K562 (cell line): ENCODE results near the gene ARHGEF10L. TPM values are rescaled to one million over a fixed set of nuclear protein-coding genes. Genes with fewer than 3 reads are reported as not detected.

Experiments
- ATAC-seq: fragments of 200-7000 bp; cut with Tn5 transposase; 3 replicates; pipeline ENCODE4 v1.9.1; 2020; ENCODE audit warnings: moderate library complexity
- BruUV-seq: library from RNA; stranded (reverse); fragments of 400-500 nt; replicated peaks from 2 replicates; lab custom pipeline; 2021; lab: Mats Ljungman, UMichigan
- CTCF ChIA-PET: fragments of 300-600 bp; formaldehyde crosslinking; extraction: SDS; loops from one replicate; lab custom pipeline; 2021; ENCODE audit warnings: low intra/inter-chr PET ratio; lab: Yijun Ruan, JAX
- POLR2A ChIA-PET: fragments of 300-600, 350-650 bp; sonication (Branson Sonifier 250); formaldehyde crosslinking; extraction: SDS; loops from one replicate; lab custom pipeline; 2021; ENCODE audit warnings: antibody characterized with exemption, inconsistent platforms; lab: Yijun Ruan, JAX
- DNase-seq, 4 experiments: peaks; one replicate each; pipeline versions ENCODE4 v3.0.0 to v3.0.0-alpha.2; 2011 to 2018; ENCODE audit warnings: low spot score in 3 of 4, mixed read lengths in 3 of 4; ENCODE audit errors: extremely low read depth in 1 of 4
- FAIRE-seq: peaks from 2 replicates; lab custom pipeline; 2011; peaks lifted over from hg19 to GRCh38; lab: Jason Lieb, UNC
- H2AFZ ChIP-seq: 2 replicates; pipeline ENCODE4 v1.6.0; 2011; ENCODE audit warnings: low read depth, low read length, control low read depth, inconsistent platforms
- H3K27ac ChIP-seq: fragments of 200-600 bp; 3 replicates; pipeline ENCODE4 v1.8.0; 2011; ENCODE audit warnings: low read depth, mild to moderate bottlenecking, control low read depth, inconsistent platforms, low read length, moderate library complexity, mixed read lengths; ENCODE audit errors: extremely low read depth
- H3K27me3 ChIP-seq, 2 experiments: fragments of 300-600 bp in 1 of 2; 2 replicates in 1 of 2; 3 replicates in 1 of 2; pipeline versions ENCODE4 v1.6.0 to v1.8.0; 2011; ENCODE audit warnings: inconsistent platforms in 2 of 2, low read length in 2 of 2, mild to moderate bottlenecking in 1 of 2, mixed read lengths in 1 of 2, moderate library complexity in 1 of 2; ENCODE audit not compliant: control insufficient read depth in 2 of 2, insufficient read depth in 2 of 2
- H3K36me3 ChIP-seq: fragments of 300-600 bp; 3 replicates; pipeline ENCODE4 v1.8.0; 2011; ENCODE audit warnings: mild to moderate bottlenecking, low read length, inconsistent platforms; ENCODE audit not compliant: control insufficient read depth, insufficient read depth
- H3K4me1 ChIP-seq, 2 experiments: fragments of 200-600 bp in 1 of 2; replicated peaks in 1 of 2; 2 replicates in 1 of 2; 3 replicates in 1 of 2; pipeline versions ENCODE4 v1.5.1 to v1.8.0; 2011; ENCODE audit warnings: inconsistent platforms in 2 of 2, low read length in 2 of 2, mild to moderate bottlenecking in 1 of 2, mixed read lengths in 1 of 2, moderate library complexity in 1 of 2; ENCODE audit not compliant: control insufficient read depth in 2 of 2, insufficient read depth in 2 of 2
- H3K4me2 ChIP-seq: 2 replicates; pipeline ENCODE4 v1.6.1; 2011; ENCODE audit warnings: low read length, control low read depth, inconsistent platforms, mixed read lengths; ENCODE audit not compliant: insufficient read depth
- H3K4me3 ChIP-seq: fragments of 200-600 bp; sonication (generic), shearing (Covaris generic); 2 replicates; pipeline ENCODE4 v1.5.1; 2016; ENCODE audit warnings: control low read depth, inconsistent platforms
- H3K79me2 ChIP-seq: fragments of 200-600 bp; 3 replicates; pipeline ENCODE4 v1.8.0; 2011; ENCODE audit warnings: low read length, inconsistent platforms; ENCODE audit not compliant: control insufficient read depth, insufficient read depth
- H3K9ac ChIP-seq, 2 experiments: 2 replicates each; pipeline versions ENCODE4 v1.6.0 to v1.6.1; 2011; ENCODE audit warnings: low read depth in 2 of 2, low read length in 2 of 2, control low read depth in 1 of 2, inconsistent platforms in 1 of 2, mild to moderate bottlenecking in 1 of 2, mixed read lengths in 1 of 2; ENCODE audit not compliant: insufficient read depth in 1 of 2
- H3K9me1 ChIP-seq: one replicate; pipeline ENCODE4 v1.6.0; 2011; ENCODE audit warnings: inconsistent platforms, mild to moderate bottlenecking, low read length, moderate library complexity; ENCODE audit not compliant: control insufficient read depth, insufficient read depth
- H3K9me3 ChIP-seq: replicated peaks from 2 replicates; pipeline ENCODE4 v1.5.1; 2011; ENCODE audit warnings: low read depth, low read length, inconsistent platforms; ENCODE audit not compliant: control insufficient read depth, insufficient read depth
- H4K20me1 ChIP-seq: replicated peaks from 2 replicates; pipeline ENCODE4 v1.6.1; 2011; ENCODE audit warnings: low read length, inconsistent platforms, mixed read lengths; ENCODE audit not compliant: control insufficient read depth, insufficient read depth
- CBX5 ChIP-seq: IDR thresholded peaks from 2 replicates; pipeline ENCODE4 v1.6.1; 2014; ENCODE audit warnings: low read depth, borderline replicate concordance
- CREBBP ChIP-seq: IDR thresholded peaks from one replicate; pipeline ENCODE4 v1.6.1; 2012; ENCODE audit warnings: low read depth, mild to moderate bottlenecking, control low read depth, inconsistent platforms, low read length
- HDAC3 ChIP-seq: fragments of 450-650 bp; IDR thresholded peaks from 2 replicates; pipeline ENCODE4 v1.6.1; 2018; ENCODE audit warnings: borderline replicate concordance, mild to moderate bottlenecking, moderate library complexity; ENCODE audit not compliant: partially characterized antibody
- MCM5 ChIP-seq: fragments of 450-650 bp; IDR thresholded peaks from 2 replicates; pipeline ENCODE4 v1.6.1; 2016; ENCODE audit warnings: low read depth
- POLR2AphosphoS2 ChIP-seq: IDR thresholded peaks from 2 replicates; pipeline ENCODE4 v1.6.1; 2012; ENCODE audit warnings: low read length, improper control_type of control experiment
- POU5F1 ChIP-seq: fragments of 150-350 bp; IDR thresholded peaks from 2 replicates; pipeline ENCODE4 v1.6.1; 2014; ENCODE audit warnings: borderline replicate concordance, low read length, low read depth, mild to moderate bottlenecking; ENCODE audit not compliant: partially characterized antibody
- RAD51 ChIP-seq: fragments of 450-650 bp; IDR thresholded peaks from 2 replicates; pipeline ENCODE4 v1.7.1; 2016; ENCODE audit warnings: low read depth, mild to moderate bottlenecking, borderline replicate concordance
- RB1 ChIP-seq: fragments of 450-650 bp; IDR thresholded peaks from 2 replicates; pipeline ENCODE4 v1.6.1; 2017; ENCODE audit warnings: low read depth, mild to moderate bottlenecking
- SMAD3 ChIP-seq: fragments of 450-650 bp; formaldehyde crosslinking; conservative IDR thresholded peaks from 2 replicates; pipeline ENCODE4 v1.4.0; 2020; ENCODE audit warnings: mild to moderate bottlenecking
- ZKSCAN3 ChIP-seq: fragments of 250-450 bp; sonication (Bioruptor Pico); IDR thresholded peaks from 2 replicates; pipeline ENCODE4 v1.4.0; 2020
- WGBS: fragments of 100-300 bp; shearing (Covaris generic); methylation state at CpG from one replicate; pipeline ENCODE4 v1.1.6; 2016; ENCODE audit warnings: low coverage, mixed read lengths; ENCODE audit not compliant: insufficient coverage; ENCODE audit errors: missing lambda C conversion rate; 5-methylcytosine and 5-hydroxymethylcytosine counted together
- in situ Hi-C: fragments of 300-500 bp; cut with MboI; formaldehyde crosslinking; loops from 4 replicates; pipeline ENCODE4 v1.15.0; 2018; ENCODE audit warnings: inconsistent platforms, mixed read lengths
- intact Hi-C: fragments of 100-400 bp; cut with micrococcal nuclease; formaldehyde crosslinking; loops from 2 replicates; pipeline ENCODE4 v1.14.2; 2022
- polyA plus RNA-seq, 8 experiments: library from polyadenylated mRNA; depleted of rRNA in 4 of 8; stranded (reverse) in 5 of 8; unstranded in 3 of 8; fragments of >200 nt; fragmentation: Nextera tagmentation in 2 of 8; fragmentation: Illumina TruSeq in 1 of 8; extraction: Ambion mirVana in 2 of 8; extraction: Trizol in 1 of 8; gene quantifications; 2 replicates each; pipeline versions ENCODE4 v1.2.1 to v1.2.3, GENCODE V29; 2011 to 2014; ENCODE audit warnings: inconsistent platforms in 1 of 8, missing spikeins in 1 of 8
- total RNA-seq, 7 experiments: library from RNA; depleted of rRNA in 6 of 7; stranded (reverse); fragments of >200 nt in 6 of 7; fragmentation: Illumina TruSeq in 2 of 7; extraction: Trizol in 2 of 7; gene quantifications; 2 replicates each; pipeline versions ENCODE4 v1.2.1 to v1.2.3, GENCODE V29; 2011 to 2021; ENCODE audit warnings: low replicate concordance in 1 of 7
- TF ChIP-seq, protein P1 (sequence below): sonication (generic); formaldehyde crosslinking; IDR thresholded peaks from 2 replicates; pipeline ENCODE4 v1.8.0; 2022; ENCODE audit warnings: missing genetic modification reagents, mild to moderate bottlenecking, borderline replicate concordance
- TF ChIP-seq, protein P2 (sequence below): sonication (generic); formaldehyde crosslinking; IDR thresholded peaks from 2 replicates; pipeline ENCODE4 v1.8.1; 2023; ENCODE audit warnings: mild to moderate bottlenecking, missing genetic modification reagents

The ARHGEF10L gene
- total and polyA plus RNA-seq, 9 of the 15 experiments (the other 6 are each of a cell fraction or from before 2014, with no cell fraction given), result 0.09 to 0.13 TPM; not detected in 7

DNA sequence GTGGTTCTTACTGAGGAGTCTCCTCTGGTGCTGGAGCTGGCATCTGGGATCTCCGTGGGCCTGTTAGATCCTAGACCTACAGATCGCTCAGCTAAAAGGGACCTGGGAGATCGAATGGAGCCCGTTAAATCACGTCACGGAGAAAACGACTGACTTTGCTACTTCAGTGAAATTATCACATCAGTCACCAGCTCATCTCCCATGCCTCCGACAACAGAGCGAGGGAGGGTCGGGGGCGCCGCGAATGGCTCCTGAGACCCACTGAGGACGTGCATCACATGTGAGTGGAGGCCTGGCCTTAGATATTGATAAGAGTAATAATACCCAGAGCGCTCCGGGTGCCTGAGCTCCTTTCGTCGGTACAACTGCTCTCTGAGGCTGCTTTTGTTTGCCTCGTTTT is 160.1 kb downstream of the ARHGEF10L start:
- ChIA-PET POLR2A (interaction anchor here (0.6 kb wide), 1 partner anchor 14 kb away, joined by 3 read pairs; no protein-coding TSS in a partner anchor), CTCF (no interaction called here)
- Histone ChIP-seq H3K4me3 (no peak overlapping the region), H3K9me1 (no peaks in the 10 kb centered on the region), H4K20me1 (0 out of 2 replicates have a peak, but pooled peaks cover 12% of the 10 kb centered on the region), H3K4me2 (no peak overlapping the region), H3K27ac (no peak overlapping the region), H3K9me3 (no peaks in the 10 kb centered on the region), H3K27me3 (peaks cover 31 to 81% of the 10 kb centered on the region in 2 experiments), H2AFZ (no peak overlapping the region), H3K36me3 (no peaks in the 10 kb centered on the region), H3K9ac (no peak overlapping the region), H3K79me2 (no peaks in the 10 kb centered on the region), H3K4me1 (peaks cover 0 to 6% of the 10 kb centered on the region in 2 experiments; a peak in 2 of 5 replicates)
- intact Hi-C loops (no loop called here), in situ Hi-C loops (no loop called here)
- FAIRE-seq (no peak), DNase-seq (no peak), ATAC-seq (no peak)
- no peak for TF ChIP-seq CBX5
- no peak for TF ChIP-seq ZKSCAN3 (CRISPR knock-in tag)
- TF ChIP-seq RAD51, result no peak
- no peak for TF ChIP-seq POLR2AphosphoS2
- no peak for TF ChIP-seq RB1
- no peak for TF ChIP-seq MCM5
- TF ChIP-seq POU5F1, result no peak
- TF ChIP-seq, protein P1, sequence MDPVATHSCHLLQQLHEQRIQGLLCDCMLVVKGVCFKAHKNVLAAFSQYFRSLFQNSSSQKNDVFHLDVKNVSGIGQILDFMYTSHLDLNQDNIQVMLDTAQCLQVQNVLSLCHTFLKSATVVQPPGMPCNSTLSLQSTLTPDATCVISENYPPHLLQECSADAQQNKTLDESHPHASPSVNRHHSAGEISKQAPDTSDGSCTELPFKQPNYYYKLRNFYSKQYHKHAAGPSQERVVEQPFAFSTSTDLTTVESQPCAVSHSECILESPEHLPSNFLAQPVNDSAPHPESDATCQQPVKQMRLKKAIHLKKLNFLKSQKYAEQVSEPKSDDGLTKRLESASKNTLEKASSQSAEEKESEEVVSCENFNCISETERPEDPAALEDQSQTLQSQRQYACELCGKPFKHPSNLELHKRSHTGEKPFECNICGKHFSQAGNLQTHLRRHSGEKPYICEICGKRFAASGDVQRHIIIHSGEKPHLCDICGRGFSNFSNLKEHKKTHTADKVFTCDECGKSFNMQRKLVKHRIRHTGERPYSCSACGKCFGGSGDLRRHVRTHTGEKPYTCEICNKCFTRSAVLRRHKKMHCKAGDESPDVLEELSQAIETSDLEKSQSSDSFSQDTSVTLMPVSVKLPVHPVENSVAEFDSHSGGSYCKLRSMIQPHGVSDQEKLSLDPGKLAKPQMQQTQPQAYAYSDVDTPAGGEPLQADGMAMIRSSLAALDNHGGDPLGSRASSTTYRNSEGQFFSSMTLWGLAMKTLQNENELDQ (CRISPR knock-in tag), result no peak
- TF ChIP-seq, protein P2, sequence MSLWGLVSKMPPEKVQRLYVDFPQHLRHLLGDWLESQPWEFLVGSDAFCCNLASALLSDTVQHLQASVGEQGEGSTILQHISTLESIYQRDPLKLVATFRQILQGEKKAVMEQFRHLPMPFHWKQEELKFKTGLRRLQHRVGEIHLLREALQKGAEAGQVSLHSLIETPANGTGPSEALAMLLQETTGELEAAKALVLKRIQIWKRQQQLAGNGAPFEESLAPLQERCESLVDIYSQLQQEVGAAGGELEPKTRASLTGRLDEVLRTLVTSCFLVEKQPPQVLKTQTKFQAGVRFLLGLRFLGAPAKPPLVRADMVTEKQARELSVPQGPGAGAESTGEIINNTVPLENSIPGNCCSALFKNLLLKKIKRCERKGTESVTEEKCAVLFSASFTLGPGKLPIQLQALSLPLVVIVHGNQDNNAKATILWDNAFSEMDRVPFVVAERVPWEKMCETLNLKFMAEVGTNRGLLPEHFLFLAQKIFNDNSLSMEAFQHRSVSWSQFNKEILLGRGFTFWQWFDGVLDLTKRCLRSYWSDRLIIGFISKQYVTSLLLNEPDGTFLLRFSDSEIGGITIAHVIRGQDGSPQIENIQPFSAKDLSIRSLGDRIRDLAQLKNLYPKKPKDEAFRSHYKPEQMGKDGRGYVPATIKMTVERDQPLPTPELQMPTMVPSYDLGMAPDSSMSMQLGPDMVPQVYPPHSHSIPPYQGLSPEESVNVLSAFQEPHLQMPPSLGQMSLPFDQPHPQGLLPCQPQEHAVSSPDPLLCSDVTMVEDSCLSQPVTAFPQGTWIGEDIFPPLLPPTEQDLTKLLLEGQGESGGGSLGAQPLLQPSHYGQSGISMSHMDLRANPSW (CRISPR knock-in tag), result no peak
- TF ChIP-seq SMAD3 (CRISPR knock-in tag), result no peak
- no peak for TF ChIP-seq CREBBP
- no peak for TF ChIP-seq HDAC3
- WGBS, result 1% methylated on average over 19 of the region's 19 CpGs
- no TSS peak for BruUV-seq
